ENCODE data around the gene CRACDL.
"Not testable (repeated sequence)": the region's sequence is repeated elsewhere in the genome, so short reads cannot be mapped to it uniquely, and the experiment has no call there.

The CRACDL gene

GRCh38 chr2:98771721-98772524 lies 164.1 kb downstream of the CRACDL start:
- FAIRE-seq = no peak

DNA sequence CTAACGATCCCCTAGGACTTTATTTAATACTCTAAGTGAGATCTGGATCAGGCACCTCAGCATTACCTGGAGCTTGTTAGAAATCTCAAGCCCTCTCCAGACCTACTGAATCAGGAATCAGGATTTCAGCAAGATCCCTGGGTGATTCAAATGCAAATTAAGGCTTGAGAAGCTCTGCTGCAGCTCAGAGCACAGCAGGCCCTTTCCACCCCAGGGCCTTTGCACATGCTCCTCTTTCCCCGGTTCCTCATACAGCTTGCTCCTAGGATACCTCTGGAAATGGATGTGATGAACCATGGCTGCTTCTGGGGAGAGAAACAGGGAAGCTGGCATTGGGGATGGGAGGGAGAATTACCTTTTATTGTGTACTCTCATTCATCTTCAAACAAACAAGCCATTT lies 164.8 kb downstream of the CRACDL start:
- FAIRE-seq = no peak

GRCh38 chr2:98769784-98770183 lies 166.2 kb downstream of the CRACDL start:
- no peak for FAIRE-seq

GRCh38 chr2:98769114-98769476 lies 166.9 kb downstream of the CRACDL start:
- FAIRE-seq = no peak

DNA sequence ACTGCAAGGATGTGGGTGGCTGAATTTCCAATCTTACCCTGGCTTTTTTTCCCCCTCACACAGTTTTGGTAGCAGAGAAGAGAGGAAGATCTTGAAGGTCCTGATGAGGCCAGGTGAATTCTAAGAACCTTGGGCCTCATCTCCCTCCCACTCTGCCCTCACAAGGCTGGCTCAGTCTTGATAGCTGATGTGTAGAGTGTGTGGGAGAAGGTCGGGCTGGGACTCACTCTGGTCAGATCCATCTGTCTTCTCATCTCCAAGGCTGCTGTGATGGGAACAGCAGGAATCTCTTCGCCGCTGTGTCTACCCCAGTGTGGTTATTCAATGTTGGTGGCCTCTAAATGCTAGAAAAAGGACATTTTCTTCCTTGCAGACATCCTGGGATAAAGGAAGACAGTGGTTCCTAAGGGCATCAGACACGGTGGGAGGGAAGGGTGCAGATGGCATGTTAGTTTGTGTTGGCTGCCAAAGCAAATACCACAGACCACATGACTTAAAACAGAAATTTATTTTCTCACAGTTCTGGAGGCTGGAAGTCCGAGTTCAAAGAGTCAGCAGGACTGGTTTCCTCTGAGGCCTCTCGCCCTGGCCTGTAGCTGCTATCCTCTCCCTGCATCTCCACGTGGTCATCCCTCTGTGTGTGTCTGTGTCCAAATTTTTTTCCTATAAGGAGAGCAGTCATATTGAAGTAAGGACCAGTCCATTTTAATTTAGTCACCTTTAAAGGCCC lies 167.5 kb downstream of the CRACDL start:
- no peak for FAIRE-seq

- no peak for FAIRE-seq
These were observed 171.5 kb downstream of the CRACDL start for GRCh38 chr2:98764499-98764898.

GRCh38 chr2:98763209-98763951 lies 172.6 kb downstream of the CRACDL start:
- FAIRE-seq = no peak

GRCh38 chr2:98761909-98762308 lies 174.1 kb downstream of the CRACDL start:
- no peak for FAIRE-seq

GRCh38 chr2:98761267-98761781 lies 174.7 kb downstream of the CRACDL start:
- FAIRE-seq = no peak

DNA sequence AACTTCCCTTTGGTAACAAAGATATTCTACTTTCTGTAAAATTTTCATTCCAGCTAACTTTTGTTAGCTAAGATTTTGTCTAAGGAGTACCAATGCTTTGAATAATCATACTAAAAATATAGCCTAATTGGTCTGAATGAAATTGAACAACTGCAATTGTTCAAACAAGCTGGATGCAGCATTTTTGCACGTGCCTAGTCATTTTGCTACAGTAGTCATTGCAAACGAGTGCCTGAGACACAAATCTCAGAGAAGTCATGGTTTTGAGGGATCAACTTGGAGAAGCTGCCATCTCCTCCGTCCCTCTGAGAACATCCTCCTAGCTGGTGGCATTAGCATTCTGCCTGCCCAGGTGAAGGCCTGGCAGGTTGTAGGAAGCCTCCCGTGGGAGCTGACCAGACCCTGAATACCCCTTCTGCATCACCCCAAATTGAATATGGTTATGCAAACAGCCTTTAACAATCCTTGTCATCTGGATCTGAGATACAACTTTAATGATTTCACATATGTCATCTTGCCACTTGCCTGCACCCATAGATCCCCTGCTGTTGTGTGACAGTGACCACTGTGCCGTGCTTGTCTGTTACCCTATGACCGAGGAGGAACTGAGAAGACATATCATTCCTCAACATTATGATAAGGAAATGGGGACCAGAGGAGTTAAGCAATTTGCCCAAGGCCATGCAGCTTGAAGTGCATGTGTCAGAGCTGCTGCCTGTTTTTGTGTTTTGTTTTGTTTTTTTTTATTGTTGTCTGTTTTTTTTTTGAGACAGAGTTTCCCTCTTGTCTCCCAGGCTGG lies 176.0 kb downstream of the CRACDL start:
- no peak for FAIRE-seq

- no peak for FAIRE-seq
These were observed 176.7 kb downstream of the CRACDL start for GRCh38 chr2:98759338-98759737.

DNA sequence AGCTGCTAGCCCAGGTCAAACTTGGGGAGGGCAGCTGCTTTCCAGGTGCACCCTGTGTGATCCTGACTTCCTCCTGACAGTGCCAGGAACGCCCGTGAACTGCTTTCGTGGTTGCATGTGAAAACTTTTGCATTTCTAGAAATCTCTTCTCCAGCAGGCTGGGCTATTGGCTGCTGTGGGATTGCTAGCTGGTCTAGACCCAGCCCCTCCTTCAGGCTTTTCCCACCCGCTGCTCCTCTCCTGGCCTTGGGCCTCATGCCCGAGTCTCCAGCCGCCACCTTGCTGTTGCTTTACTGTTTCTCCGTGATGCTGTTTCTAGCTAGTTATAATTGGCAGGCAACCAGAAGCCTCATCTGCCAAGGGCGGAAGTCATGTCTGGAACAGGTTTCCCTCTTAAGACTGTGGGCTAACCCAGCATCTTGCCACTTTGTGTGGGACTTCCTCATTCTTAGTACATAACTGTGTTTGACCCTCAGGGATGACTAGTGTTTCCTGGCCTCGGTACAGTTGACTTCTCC lies 178.1 kb downstream of the CRACDL start:
- FAIRE-seq = no peak

- FAIRE-seq = no peak
These were observed 182.2 kb downstream of the CRACDL start for GRCh38 chr2:98753801-98754200.

- FAIRE-seq = not testable (repeated sequence)
These were observed 183.3 kb downstream of the CRACDL start for GRCh38 chr2:98752711-98753110.

DNA sequence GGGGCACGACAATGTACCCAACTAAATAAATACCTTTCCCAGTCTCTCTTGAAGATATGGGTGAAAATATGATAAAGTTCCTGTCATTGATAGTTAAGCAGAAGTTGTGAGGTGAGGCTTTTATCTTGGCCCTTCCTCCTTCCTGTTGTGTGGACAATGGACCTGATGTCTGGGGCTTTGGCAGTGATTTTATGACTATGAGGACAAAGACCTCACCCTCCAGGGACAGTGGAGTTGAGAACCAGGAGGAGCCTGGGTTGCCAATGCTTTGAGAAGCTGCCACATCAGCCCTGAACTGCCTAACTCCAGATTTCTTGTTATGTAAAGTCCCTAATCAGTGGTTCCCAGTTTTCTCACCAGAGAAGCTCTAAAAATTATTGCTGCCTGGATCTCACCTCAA lies 184.3 kb downstream of the CRACDL start:
- FAIRE-seq = no peak

DNA sequence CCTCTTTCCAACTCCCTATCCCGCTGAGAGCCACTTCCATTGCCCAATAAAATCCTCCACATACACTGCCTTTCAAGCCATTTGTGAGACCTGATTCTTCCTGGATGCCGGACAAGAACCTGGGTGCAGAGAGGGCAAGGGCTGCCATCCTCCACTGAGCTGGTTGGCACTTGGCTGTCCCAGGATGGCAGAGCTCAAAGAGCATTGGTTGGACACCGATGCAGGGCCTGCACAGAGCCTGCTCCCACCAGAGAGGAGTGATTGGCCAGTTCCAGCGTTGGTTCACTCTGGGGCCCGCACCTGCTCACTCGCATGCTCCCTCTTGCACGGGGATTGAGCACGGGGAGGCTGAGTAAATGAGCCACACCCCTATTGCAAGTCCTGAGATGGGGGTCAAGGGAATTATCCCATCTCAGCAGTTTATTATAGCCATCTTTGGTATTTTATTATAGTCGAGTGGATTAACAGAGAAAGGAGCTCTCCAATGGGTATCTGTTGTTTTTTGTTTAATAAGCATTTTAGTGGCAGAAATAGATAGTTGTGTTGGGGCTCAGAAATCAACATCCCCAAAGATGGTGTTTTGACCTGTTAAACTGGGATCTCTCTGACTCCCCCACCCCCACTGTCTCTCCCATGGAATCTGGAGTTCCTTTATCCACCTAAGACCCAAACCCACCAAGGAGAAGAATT lies 185.3 kb downstream of the CRACDL start:
- FAIRE-seq = no peak

DNA sequence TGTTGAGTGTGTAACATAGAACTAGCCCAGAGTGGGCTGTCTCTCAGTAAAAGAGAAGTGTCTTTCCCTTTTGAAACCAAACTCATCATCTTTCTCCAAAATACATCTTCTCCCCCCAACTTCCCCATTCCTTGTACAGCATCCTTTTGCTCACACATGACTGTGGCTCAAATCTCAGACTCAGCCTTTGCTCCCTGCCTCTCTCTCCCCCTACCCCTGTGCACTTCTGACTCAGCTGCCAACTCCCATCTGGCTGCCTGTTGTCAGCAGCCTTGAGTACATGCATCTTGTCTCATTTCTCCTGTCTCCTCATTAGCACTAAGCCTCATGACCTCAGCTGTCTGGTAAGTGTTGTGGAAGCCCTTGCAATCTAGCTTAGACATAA lies 187.0 kb downstream of the CRACDL start:
- no peak for FAIRE-seq

DNA sequence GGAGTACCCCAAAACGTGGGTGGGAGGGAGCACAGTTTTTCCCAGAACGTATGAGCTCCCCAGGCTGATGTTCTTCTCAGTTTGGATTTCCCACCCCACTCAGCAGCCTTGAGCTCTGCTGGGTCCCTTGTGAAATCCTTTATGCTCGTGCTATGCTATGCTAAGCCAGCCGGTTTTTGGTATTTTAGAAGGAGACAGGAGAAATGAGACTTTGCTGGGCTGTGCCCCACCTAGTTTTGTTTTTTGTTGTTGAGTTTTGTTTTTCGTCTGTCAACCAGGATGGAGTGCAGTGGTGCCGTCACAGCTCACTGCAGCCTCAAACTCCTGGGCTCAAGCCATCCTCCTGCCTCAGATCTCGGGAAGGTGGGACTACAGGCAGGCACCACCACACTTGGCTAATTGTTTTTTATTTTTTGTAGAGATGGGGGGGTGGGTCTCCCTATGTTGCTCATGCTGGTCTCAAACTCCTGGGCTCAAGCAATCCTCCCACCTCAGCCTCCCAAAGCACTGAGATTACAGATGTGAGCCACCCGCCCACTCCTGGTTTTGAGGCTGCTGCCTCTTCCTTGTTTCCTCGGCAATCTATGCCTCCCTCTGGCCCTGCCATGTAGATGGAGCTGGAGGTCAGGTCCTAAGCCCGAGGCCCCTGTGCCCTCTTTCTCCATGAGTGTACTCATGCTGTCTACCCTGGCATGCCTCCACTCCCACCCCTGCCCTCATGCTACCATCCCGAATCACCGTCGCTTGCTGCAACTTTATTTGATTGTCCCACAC lies 187.5 kb downstream of the CRACDL start:
- FAIRE-seq = no peak

GRCh38 chr2:98747888-98748287 lies 188.1 kb downstream of the CRACDL start:
- FAIRE-seq = no peak

- no peak for FAIRE-seq
These were observed 189.6 kb downstream of the CRACDL start for GRCh38 chr2:98746426-98746825.

GRCh38 chr2:98744595-98744994 lies 191.4 kb downstream of the CRACDL start:
- FAIRE-seq = no peak

All from A204.1 (cell line).